ENCODE measurements around the gene GMDS. TPM values are rescaled to one million over a fixed set of nuclear protein-coding genes. Genes with fewer than 3 reads are reported as not detected.

The GMDS gene
- total RNA-seq, 1 donor from 2014 or later, result 105 TPM

GRCh38 chr6:1895721-1896120 is 349.7 kb downstream of the GMDS start:
- DNase-seq (ENCODE audit: low spot score), result no peak

DNA sequence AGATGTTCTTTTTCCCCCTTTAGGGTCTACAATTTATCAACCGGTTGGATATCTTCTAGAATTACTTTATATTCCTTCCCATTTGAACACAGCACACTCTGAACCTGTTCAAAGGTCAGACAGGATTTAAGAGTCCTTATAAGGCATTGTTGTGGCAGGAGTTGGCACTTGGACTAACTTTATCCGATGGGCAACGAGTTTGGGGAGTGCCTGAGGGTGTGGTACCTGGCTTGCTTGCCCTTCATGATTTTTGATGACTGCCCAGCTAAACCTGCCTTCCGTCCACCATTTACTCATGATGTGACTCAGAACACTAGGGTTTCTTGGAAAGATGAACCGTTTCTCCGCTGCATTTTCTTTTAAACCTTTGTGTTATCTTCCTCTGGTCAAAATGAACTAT is 350.5 kb downstream of the GMDS start:
- DNase-seq (ENCODE audit: low spot score), result peak; percentile 73

DNA sequence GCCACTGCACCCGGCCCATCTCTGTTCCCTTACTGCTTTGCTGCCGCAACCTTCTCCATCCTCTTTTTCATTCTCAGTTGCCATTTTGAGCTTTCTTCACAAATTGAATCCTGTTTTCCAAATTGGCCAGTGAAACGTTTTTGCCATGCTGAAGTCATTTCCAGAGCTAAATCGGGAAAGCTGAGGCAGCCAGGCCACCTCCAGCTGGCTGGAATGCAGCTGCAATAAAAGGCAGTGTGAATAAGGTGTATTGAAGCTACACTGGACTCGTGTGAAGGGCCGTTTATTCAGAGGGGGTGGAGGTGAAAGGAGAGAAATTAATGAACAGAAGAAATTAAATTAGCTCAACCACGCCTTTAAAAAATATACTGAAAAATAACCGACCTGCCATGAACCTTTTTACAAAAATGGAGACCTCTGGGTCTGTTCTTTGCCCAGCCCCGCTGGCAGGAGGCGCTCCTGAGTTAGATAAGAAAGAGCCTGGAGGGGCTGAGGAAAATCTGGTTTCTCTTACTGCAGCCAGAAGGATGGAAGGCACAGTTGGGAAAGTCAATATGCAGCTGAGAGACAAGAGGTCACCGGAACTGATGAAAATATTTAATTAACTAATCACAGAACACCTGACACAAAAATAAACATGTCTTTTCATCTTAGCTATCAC is 351.8 kb downstream of the GMDS start:
- no peak for DNase-seq (ENCODE audit: low spot score)

- no peak for DNase-seq (ENCODE audit: low spot score)
These were observed 352.7 kb downstream of the GMDS start for GRCh38 chr6:1892716-1893115.

DNA sequence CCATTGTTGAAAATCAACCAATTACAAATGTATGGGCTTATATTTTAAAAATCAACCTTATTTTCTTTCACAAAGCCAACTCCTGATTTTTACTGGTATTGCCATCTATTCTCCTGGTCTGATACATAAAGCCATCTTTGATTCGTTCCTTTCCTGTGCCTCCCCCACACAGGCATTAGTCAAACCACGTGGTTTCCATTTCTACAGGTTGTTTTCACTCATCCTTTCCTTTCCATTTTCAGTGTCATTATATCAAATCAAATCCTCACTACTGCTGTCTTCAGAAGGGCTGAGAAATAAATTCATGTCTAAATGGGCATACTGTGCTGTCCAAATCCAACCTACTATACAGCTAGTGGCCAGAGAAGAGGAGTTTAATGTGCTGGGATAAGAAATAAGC is 354.4 kb downstream of the GMDS start:
- DNase-seq (ENCODE audit: low spot score), result no peak

GRCh38 chr6:1890071-1890470 is 355.3 kb downstream of the GMDS start:
- no peak for DNase-seq (ENCODE audit: low spot score)

- peak; percentile 25 for DNase-seq (ENCODE audit: low spot score)
These were observed 359.8 kb downstream of the GMDS start for GRCh38 chr6:1885576-1886011.

DNA sequence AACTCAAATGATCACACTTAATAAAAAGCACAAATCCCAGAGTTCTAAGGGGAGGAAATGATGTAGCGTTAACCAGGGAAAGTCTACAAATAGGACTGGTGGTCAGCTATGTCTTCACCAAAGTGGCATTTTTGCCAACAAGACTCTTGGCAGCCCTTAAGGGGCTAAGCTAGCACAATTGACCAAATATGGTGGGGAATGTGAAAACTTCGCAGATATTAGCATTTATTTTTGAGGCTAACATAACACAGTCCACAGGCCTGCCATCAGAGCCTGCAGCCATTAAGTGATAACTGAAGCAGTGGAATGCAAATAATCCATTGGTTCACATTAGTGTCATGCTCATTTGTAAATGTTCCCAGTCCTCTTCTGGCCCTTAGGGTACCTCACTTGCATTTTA is 361.1 kb downstream of the GMDS start:
- no peak for DNase-seq (ENCODE audit: low spot score)

DNA sequence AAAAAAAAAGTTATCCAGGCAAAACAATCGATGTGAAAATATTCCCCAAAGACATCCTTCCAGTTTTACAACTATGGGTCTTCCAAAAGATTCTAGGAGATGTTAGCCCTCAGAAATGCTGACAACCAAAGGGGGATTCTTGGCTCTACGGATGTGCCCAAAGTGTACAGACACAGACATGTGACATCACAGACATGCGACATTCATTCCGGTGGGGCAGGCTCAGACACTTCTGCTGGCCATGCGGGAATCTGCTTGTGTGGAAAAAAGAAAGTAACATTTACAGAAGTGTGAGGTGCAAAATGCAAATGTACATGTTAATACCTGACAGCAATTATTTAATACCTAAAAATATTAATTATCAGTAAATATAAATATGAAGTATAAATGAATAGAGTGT is 367.1 kb downstream of the GMDS start:
- DNase-seq (ENCODE audit: low spot score), result no peak

DNA sequence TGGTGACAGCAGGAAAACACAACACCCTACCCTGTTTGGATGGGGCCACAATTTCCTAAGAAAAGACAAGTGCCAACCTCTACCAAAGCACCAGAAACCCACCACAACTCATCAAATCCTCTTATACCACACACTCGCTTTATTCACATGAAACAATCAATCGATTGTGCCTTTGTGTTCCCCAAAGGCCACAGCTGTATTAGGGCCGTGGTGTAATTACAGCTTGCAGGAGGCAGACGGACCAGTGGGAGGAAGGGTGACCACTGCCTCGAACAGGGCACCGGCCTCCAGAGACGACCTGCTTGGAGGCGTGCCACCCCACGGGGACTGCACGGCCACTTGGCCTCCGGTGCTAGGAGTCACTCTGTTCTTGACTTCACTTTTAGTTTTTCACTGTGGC is 371.6 kb downstream of the GMDS start:
- no peak for DNase-seq (ENCODE audit: low spot score)

GRCh38 chr6:1872649-1873131 is 372.7 kb downstream of the GMDS start:
- peak; percentile 32 for DNase-seq (ENCODE audit: low spot score)

GRCh38 chr6:1871724-1872315 is 373.6 kb downstream of the GMDS start:
- no peak for DNase-seq (ENCODE audit: low spot score)

DNA sequence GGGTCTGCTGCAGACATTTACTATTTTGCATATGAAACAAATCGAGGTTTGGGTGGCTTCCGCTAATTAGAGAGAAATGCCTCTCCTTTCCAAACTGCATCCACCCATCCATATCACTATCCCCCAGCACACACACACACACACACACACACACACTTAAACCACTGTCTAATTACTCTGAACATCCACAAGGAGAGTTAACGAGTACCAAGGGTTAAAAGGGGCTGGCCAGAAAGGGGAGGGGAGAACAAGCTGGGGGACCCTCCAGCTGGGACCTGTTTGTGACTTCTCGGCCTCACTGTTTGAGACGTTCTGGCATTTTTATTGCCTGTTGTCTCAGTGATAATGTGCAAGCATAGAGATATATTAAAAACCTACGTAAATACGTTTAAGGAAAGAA is 374.5 kb downstream of the GMDS start:
- DNase-seq (ENCODE audit: low spot score), result no peak

GRCh38 chr6:1870251-1870650 is 375.2 kb downstream of the GMDS start:
- DNase-seq (ENCODE audit: low spot score), result no peak

GRCh38 chr6:1869769-1870168 is 375.6 kb downstream of the GMDS start:
- DNase-seq (ENCODE audit: low spot score), result no peak

GRCh38 chr6:1869308-1869707 is 376.1 kb downstream of the GMDS start:
- no peak for DNase-seq (ENCODE audit: low spot score)

GRCh38 chr6:1868561-1869261 is 376.7 kb downstream of the GMDS start:
- DNase-seq (ENCODE audit: low spot score), result no peak

DNA sequence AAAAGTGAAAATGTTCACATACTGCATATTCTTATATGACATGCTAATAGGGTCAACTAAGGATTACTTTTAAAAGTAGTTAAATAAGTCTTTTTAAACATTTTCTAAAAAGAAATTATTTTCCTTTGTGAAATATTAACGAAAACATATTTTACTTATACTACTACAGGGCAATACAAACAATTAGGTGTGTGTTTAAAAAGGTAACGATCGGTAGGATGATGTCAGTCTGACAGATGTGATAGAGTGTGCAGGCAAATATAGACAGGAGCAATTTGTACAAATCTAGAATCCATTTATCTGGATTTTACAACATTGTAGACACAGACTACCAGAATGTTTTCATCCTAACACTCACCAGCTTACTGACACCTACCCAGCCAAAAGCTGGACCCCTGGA is 378.2 kb downstream of the GMDS start:
- no peak for DNase-seq (ENCODE audit: low spot score)

DNA sequence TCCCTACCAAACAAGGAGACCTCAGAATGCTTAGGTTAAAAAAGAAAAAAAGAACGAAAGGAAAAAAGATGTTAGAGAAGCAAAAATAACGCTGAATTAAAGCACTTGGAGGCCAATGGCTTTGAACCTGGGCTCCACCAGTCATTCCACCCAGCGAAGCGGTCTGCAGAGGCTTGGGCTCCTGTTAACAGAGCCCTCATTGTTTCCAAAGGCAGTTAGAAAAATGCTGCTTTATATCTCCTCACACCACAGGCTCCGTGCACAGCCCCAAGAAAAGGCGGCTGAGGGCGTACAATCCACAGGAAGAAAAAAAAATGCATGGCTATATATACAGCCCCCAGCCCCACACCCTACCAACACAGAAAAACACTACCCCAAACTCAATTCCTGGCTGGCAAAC is 379.8 kb downstream of the GMDS start:
- DNase-seq (ENCODE audit: low spot score), result no peak

GRCh38 chr6:1864496-1864895 is 380.9 kb downstream of the GMDS start:
- no peak for DNase-seq (ENCODE audit: low spot score)

DNA sequence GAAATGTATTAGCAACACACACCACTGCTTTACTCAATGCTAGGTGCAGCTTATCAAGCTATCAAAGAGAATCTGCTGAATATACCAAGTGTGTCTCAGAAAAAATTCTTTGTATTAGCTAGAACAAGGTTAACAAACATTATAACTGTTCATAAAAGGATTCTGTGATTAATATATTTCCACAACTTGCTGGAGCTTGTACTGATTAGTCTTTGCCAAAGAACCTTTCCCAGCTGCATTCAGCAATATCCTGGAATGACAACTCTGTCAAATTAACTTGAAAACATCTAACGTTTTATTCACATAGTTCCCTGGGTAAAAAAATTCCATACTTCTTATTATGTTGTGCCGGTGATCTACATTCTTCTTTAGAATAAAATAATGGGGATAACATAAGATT is 383.0 kb downstream of the GMDS start:
- no peak for DNase-seq (ENCODE audit: low spot score)

DNA sequence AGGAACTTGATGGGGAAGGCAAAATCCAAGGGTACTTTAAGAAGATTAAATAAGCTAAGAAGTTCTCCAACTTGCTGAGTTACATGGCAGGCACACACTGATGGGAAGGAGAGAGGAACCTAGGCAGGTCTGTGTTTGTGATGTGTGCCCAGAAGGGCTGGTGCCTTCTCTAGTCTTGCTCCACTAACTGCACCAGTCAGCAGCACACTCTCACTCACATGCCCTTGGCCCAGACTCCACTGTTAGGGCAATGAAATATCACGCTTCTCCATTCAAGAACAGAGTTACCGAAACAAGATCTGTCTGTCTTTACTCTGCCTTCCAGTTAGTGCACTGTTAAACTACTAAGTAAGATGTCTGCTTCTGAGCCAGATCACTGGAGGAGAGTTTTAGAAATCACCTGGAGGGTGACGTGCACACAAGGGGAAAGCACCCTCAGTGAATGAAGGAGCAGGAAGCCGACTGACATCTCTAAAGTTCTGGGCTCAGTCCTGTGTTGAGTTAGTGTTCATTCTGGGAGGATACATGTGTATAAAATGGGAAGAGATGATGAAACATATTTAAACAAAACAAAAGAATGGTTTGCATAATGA is 384.6 kb downstream of the GMDS start:
- DNase-seq (ENCODE audit: low spot score), result no peak

DNA sequence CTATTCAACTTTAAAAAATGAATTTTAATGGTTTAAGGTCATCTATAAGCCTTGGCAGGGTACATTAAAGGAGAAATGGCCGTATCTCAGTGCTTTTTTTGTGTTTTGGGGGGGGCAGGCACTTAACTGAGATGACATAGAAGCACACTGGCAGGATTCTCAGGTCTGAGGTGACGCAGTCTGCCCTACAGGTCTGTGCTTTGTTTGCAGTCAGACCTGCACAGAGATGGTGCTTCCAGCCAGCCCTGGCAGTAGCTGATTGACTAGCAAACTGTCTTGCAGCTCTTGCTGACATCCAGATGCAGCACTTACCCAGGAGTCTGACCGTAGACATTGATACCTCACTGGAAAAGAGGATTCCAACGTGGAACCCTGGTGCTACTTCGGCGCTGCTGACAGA is 386.5 kb downstream of the GMDS start:
- no peak for DNase-seq (ENCODE audit: low spot score)
